HEK293 (cell line): ENCODE results near the gene IARS2.

Source experiments
- GLI4 ChIP-seq: fragments of 450-650 bp; formaldehyde crosslinking; IDR thresholded peaks from 2 replicates; pipeline ENCODE4 v1.5.1; 2016; ENCODE audit warnings: missing biosample characterization, missing genetic modification characterization
- KLF1 ChIP-seq: fragments of 450-650 bp; formaldehyde crosslinking; IDR thresholded peaks from 2 replicates; pipeline ENCODE4 v1.5.1; 2016; ENCODE audit warnings: missing biosample characterization, missing genetic modification characterization
- PRDM1 ChIP-seq: fragments of 450-650 bp; formaldehyde crosslinking; IDR thresholded peaks from 2 replicates; pipeline ENCODE4; 2016; ENCODE audit warnings: missing biosample characterization, missing genetic modification characterization
- RBAK ChIP-seq: fragments of 450-650 bp; formaldehyde crosslinking; IDR thresholded peaks from 2 replicates; pipeline ENCODE4 v1.5.1; 2016; ENCODE audit warnings: missing biosample characterization, missing genetic modification characterization
- SP2 ChIP-seq: fragments of 450-650 bp; formaldehyde crosslinking; IDR thresholded peaks from 2 replicates; pipeline ENCODE4 v1.5.1; 2016; ENCODE audit warnings: missing biosample characterization, missing genetic modification characterization
- SP7 ChIP-seq: fragments of 450-650 bp; formaldehyde crosslinking; IDR thresholded peaks from 2 replicates; pipeline ENCODE4 v1.5.1; 2016; ENCODE audit warnings: missing biosample characterization, missing genetic modification characterization
- WT1 ChIP-seq: fragments of 450-650 bp; formaldehyde crosslinking; IDR thresholded peaks from 2 replicates; pipeline ENCODE4 v1.5.1; 2016; ENCODE audit warnings: missing biosample characterization, missing genetic modification characterization
- ZBTB1 ChIP-seq: fragments of 450-650 bp; formaldehyde crosslinking; IDR thresholded peaks from 2 replicates; pipeline ENCODE4 v1.5.1; 2016; ENCODE audit warnings: missing biosample characterization, missing genetic modification characterization
- ZNF121 ChIP-seq: fragments of 450-650 bp; formaldehyde crosslinking; IDR thresholded peaks from 2 replicates; pipeline ENCODE4 v1.5.1; 2016; ENCODE audit warnings: missing biosample characterization, missing genetic modification characterization
- ZNF2 ChIP-seq: fragments of 450-650 bp; formaldehyde crosslinking; IDR thresholded peaks from 2 replicates; pipeline ENCODE4 v1.5.1; 2016; ENCODE audit warnings: missing biosample characterization, missing genetic modification characterization
- ZNF23 ChIP-seq: fragments of 450-650 bp; formaldehyde crosslinking; IDR thresholded peaks from 2 replicates; pipeline ENCODE4 v1.5.1; 2016; ENCODE audit warnings: missing biosample characterization, missing genetic modification characterization, borderline replicate concordance
- ZNF302 ChIP-seq: fragments of 450-650 bp; formaldehyde crosslinking; IDR thresholded peaks from 2 replicates; pipeline ENCODE4 v1.5.1; 2016; ENCODE audit warnings: missing biosample characterization, missing genetic modification characterization, low read depth
- ZNF335 ChIP-seq: fragments of 450-650 bp; formaldehyde crosslinking; conservative IDR thresholded peaks from 2 replicates; pipeline ENCODE4 v1.5.1; 2016; ENCODE audit warnings: missing biosample characterization, missing genetic modification characterization
- ZNF529 ChIP-seq: fragments of 450-650 bp; formaldehyde crosslinking; IDR thresholded peaks from 2 replicates; pipeline ENCODE4 v1.5.1; 2017; ENCODE audit warnings: missing genetic modification characterization, missing biosample characterization; ENCODE audit not compliant: insufficient replicate concordance
- ZNF558 ChIP-seq: fragments of 450-650 bp; formaldehyde crosslinking; IDR thresholded peaks from 2 replicates; pipeline ENCODE4 v1.5.1; 2016; ENCODE audit warnings: missing biosample characterization, missing genetic modification characterization
- ZNF571 ChIP-seq: fragments of 450-650 bp; formaldehyde crosslinking; IDR thresholded peaks from 2 replicates; pipeline ENCODE4 v1.5.0; 2017; ENCODE audit warnings: missing biosample characterization, missing genetic modification characterization
- ZNF677 ChIP-seq: fragments of 450-650 bp; IDR thresholded peaks from 2 replicates; pipeline ENCODE4 v1.5.0; 2018; ENCODE audit warnings: missing biosample characterization, mild to moderate bottlenecking, missing genetic modification characterization, moderate library complexity
- ZNF776 ChIP-seq: fragments of 450-650 bp; formaldehyde crosslinking; IDR thresholded peaks from 2 replicates; pipeline ENCODE4 v1.5.0; 2017; ENCODE audit warnings: missing biosample characterization, missing genetic modification characterization, borderline replicate concordance
- ZSCAN30 ChIP-seq: fragments of 450-650 bp; IDR thresholded peaks from 2 replicates; pipeline ENCODE4 v1.5.1; 2018; ENCODE audit warnings: missing biosample characterization, mild to moderate bottlenecking, missing genetic modification characterization, moderate library complexity
- ZXDB ChIP-seq: fragments of 450-650 bp; formaldehyde crosslinking; IDR thresholded peaks from 2 replicates; pipeline ENCODE4 v1.5.1; 2016; ENCODE audit warnings: missing biosample characterization, missing genetic modification characterization
- TF ChIP-seq, protein P1 (sequence below): fragments of 450-650 bp; formaldehyde crosslinking; IDR thresholded peaks from 2 replicates; pipeline ENCODE4 v1.5.1; 2017; ENCODE audit warnings: missing biosample characterization, missing genetic modification characterization
- TF ChIP-seq, protein P2 (sequence below): fragments of 450-650 bp; formaldehyde crosslinking; IDR thresholded peaks from 2 replicates; pipeline ENCODE4; 2016; ENCODE audit warnings: missing biosample characterization, missing genetic modification characterization
- TF ChIP-seq, protein P3 (sequence below): fragments of 450-650 bp; formaldehyde crosslinking; IDR thresholded peaks from 2 replicates; pipeline ENCODE4 v1.5.1; 2016; ENCODE audit warnings: missing biosample characterization, missing genetic modification characterization
- TF ChIP-seq, protein P4 (sequence below): fragments of 450-650 bp; formaldehyde crosslinking; IDR thresholded peaks from 2 replicates; pipeline ENCODE4 v1.5.1; 2016; ENCODE audit warnings: missing biosample characterization, missing genetic modification characterization
- TF ChIP-seq, protein P5 (sequence below): fragments of 450-650 bp; formaldehyde crosslinking; IDR thresholded peaks from 2 replicates; pipeline ENCODE4 v1.5.1; 2016; ENCODE audit warnings: missing biosample characterization, missing genetic modification characterization
- TF ChIP-seq, protein P6 (sequence below): fragments of 450-650 bp; formaldehyde crosslinking; IDR thresholded peaks from 2 replicates; pipeline ENCODE4 v1.5.1; 2016; ENCODE audit warnings: missing biosample characterization, missing genetic modification characterization
- TF ChIP-seq, protein P7 (sequence below): fragments of 450-650 bp; formaldehyde crosslinking; IDR thresholded peaks from 2 replicates; pipeline ENCODE4 v1.5.1; 2017; ENCODE audit warnings: missing biosample characterization, missing genetic modification characterization

The IARS2 gene

DNA sequence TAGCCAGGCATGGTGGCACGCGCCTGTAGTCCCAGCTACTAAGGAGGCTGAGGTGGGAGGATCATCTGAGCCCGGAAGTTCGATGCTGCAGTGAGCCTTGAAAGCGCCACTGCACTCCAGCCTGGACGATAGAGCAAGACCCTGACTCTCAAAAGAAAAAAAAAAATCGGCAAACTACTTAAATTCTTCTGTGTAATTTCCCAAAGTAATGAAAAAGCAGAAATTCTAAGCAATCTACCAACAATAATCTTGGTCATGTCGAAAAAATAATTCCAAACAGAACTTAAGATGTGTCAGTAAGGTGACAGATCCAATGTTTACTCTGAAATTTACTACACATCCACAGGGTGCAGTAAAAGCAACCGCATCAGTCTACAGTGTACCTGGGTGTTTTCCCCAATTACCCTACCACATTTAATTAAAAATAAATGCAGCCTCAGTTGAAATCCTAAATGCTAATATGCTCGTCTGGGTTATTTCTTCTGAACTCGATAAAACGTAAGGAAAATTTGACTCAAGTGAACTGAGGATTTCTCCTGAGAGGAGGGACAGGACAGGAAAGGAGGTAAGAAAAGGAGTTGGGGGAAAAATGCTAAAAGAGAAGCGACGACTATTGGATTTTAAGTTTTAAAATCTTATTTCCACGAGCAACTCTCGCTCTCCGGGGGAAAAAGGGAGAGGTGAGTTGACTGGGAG lies 48.4 kb upstream of the IARS2 start (continued):
- TF ChIP-seq ZNF2 (tag by site-specific recombination) (peak; percentile 42; the same call in 1 of the 2 replicates), RBAK (tag by site-specific recombination) (no peak), ZXDB (tag by site-specific recombination) (0 out of 2 replicates have a peak, but pooled peaks have one; percentile 11), GLI4 (tag by site-specific recombination) (no peak), ZNF558 (tag by site-specific recombination) (no peak), SP2 (tag by site-specific recombination) (peak; percentile 36), ZNF529 (tag by site-specific recombination) (no peak), ZSCAN30 (tag by site-specific recombination) (no peak), PRDM1 (tag by site-specific recombination) (no peak), ZNF335 (tag by site-specific recombination) (peak; percentile 47), ZNF677 (tag by site-specific recombination) (no peak), ZNF23 (tag by site-specific recombination) (no peak), ZNF776 (tag by site-specific recombination) (no peak), ZBTB1 (tag by site-specific recombination) (no peak), KLF1 (tag by site-specific recombination) (no peak), ZNF121 (peak; percentile 95), ZNF571 (tag by site-specific recombination) (no peak), SP7 (tag by site-specific recombination) (0 out of 2 replicates have a peak, but pooled peaks have one; percentile 22), WT1 (tag by site-specific recombination) (peak; percentile 50; the same call in 1 of the 2 replicates), ZNF302 (tag by site-specific recombination) (no peak)
- TF ChIP-seq, protein P1, sequence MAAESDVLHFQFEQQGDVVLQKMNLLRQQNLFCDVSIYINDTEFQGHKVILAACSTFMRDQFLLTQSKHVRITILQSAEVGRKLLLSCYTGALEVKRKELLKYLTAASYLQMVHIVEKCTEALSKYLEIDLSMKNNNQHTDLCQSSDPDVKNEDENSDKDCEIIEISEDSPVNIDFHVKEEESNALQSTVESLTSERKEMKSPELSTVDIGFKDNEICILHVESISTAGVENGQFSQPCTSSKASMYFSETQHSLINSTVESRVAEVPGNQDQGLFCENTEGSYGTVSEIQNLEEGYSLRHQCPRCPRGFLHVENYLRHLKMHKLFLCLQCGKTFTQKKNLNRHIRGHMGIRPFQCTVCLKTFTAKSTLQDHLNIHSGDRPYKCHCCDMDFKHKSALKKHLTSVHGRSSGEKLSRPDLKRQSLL (tag by site-specific recombination), result peak; percentile 86; the same call in 1 of the 2 replicates
- TF ChIP-seq, protein P2, sequence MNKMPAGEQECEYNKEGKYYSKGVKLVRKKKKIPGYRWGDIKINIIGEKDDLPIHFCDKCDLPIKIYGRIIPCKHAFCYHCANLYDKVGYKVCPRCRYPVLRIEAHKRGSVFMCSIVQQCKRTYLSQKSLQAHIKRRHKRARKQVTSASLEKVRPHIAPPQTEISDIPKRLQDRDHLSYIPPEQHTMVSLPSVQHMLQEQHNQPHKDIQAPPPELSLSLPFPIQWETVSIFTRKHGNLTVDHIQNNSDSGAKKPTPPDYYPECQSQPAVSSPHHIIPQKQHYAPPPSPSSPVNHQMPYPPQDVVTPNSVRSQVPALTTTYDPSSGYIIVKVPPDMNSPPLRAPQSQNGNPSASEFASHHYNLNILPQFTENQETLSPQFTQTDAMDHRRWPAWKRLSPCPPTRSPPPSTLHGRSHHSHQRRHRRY (tag by site-specific recombination), result no peak
- TF ChIP-seq, protein P3, sequence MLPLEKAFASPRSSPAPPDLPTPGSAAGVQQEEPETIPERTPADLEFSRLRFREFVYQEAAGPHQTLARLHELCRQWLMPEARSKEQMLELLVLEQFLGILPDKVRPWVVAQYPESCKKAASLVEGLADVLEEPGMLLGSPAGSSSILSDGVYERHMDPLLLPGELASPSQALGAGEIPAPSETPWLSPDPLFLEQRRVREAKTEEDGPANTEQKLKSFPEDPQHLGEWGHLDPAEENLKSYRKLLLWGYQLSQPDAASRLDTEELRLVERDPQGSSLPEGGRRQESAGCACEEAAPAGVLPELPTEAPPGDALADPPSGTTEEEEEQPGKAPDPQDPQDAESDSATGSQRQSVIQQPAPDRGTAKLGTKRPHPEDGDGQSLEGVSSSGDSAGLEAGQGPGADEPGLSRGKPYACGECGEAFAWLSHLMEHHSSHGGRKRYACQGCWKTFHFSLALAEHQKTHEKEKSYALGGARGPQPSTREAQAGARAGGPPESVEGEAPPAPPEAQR (tag by site-specific recombination), result no peak
- TF ChIP-seq, protein P4, sequence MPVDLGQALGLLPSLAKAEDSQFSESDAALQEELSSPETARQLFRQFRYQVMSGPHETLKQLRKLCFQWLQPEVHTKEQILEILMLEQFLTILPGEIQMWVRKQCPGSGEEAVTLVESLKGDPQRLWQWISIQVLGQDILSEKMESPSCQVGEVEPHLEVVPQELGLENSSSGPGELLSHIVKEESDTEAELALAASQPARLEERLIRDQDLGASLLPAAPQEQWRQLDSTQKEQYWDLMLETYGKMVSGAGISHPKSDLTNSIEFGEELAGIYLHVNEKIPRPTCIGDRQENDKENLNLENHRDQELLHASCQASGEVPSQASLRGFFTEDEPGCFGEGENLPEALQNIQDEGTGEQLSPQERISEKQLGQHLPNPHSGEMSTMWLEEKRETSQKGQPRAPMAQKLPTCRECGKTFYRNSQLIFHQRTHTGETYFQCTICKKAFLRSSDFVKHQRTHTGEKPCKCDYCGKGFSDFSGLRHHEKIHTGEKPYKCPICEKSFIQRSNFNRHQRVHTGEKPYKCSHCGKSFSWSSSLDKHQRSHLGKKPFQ (tag by site-specific recombination), result no peak
- TF ChIP-seq, protein P5, sequence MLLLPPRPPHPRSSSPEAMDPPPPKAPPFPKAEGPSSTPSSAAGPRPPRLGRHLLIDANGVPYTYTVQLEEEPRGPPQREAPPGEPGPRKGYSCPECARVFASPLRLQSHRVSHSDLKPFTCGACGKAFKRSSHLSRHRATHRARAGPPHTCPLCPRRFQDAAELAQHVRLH (tag by site-specific recombination), result 0 out of 2 replicates have a peak, but pooled peaks have one; percentile 18
- TF ChIP-seq, protein P6, sequence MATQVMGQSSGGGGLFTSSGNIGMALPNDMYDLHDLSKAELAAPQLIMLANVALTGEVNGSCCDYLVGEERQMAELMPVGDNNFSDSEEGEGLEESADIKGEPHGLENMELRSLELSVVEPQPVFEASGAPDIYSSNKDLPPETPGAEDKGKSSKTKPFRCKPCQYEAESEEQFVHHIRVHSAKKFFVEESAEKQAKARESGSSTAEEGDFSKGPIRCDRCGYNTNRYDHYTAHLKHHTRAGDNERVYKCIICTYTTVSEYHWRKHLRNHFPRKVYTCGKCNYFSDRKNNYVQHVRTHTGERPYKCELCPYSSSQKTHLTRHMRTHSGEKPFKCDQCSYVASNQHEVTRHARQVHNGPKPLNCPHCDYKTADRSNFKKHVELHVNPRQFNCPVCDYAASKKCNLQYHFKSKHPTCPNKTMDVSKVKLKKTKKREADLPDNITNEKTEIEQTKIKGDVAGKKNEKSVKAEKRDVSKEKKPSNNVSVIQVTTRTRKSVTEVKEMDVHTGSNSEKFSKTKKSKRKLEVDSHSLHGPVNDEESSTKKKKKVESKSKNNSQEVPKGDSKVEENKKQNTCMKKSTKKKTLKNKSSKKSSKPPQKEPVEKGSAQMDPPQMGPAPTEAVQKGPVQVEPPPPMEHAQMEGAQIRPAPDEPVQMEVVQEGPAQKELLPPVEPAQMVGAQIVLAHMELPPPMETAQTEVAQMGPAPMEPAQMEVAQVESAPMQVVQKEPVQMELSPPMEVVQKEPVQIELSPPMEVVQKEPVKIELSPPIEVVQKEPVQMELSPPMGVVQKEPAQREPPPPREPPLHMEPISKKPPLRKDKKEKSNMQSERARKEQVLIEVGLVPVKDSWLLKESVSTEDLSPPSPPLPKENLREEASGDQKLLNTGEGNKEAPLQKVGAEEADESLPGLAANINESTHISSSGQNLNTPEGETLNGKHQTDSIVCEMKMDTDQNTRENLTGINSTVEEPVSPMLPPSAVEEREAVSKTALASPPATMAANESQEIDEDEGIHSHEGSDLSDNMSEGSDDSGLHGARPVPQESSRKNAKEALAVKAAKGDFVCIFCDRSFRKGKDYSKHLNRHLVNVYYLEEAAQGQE (tag by site-specific recombination), result no peak
- TF ChIP-seq, protein P7, sequence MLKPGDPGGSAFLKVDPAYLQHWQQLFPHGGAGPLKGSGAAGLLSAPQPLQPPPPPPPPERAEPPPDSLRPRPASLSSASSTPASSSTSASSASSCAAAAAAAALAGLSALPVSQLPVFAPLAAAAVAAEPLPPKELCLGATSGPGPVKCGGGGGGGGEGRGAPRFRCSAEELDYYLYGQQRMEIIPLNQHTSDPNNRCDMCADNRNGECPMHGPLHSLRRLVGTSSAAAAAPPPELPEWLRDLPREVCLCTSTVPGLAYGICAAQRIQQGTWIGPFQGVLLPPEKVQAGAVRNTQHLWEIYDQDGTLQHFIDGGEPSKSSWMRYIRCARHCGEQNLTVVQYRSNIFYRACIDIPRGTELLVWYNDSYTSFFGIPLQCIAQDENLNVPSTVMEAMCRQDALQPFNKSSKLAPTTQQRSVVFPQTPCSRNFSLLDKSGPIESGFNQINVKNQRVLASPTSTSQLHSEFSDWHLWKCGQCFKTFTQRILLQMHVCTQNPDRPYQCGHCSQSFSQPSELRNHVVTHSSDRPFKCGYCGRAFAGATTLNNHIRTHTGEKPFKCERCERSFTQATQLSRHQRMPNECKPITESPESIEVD (tag by site-specific recombination), result no peak
